ENCODE results near the gene PRPF31.

DNA sequence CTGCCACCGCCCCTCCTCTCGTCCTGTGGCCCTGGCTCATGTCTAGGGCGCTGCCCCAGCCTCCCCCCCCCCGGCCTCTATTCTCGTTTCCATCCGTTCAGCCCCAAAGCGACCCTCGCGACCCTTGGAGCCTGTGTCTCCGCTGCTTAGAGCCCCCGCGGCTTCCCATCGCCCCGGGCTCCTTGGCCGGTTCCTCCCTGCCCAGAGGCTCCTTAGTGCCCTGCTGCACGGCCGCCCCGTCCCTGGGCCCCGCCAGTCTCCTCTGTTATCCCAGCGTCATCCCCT, 12.8 kb downstream of the PRPF31 start:
- TF ChIP-seq POLR2AphosphoS5 (IDR thresholded peaks at IDR 0.05), result no peak
- no peak for TF ChIP-seq CTCF (IDR thresholded peaks at IDR 0.05)
- no peak for TF ChIP-seq POLR2A (IDR thresholded peaks at IDR 0.05)
